ENCODE measurements around the gene PCYT2. TPM values are rescaled to one million over a fixed set of nuclear protein-coding genes. Genes with fewer than 3 reads are reported as not detected.

Gene PCYT2
- total and polyA plus RNA-seq, 7 experiments from 2014 or later, result 17.5 to 43.6 (median 27.0) TPM

DNA sequence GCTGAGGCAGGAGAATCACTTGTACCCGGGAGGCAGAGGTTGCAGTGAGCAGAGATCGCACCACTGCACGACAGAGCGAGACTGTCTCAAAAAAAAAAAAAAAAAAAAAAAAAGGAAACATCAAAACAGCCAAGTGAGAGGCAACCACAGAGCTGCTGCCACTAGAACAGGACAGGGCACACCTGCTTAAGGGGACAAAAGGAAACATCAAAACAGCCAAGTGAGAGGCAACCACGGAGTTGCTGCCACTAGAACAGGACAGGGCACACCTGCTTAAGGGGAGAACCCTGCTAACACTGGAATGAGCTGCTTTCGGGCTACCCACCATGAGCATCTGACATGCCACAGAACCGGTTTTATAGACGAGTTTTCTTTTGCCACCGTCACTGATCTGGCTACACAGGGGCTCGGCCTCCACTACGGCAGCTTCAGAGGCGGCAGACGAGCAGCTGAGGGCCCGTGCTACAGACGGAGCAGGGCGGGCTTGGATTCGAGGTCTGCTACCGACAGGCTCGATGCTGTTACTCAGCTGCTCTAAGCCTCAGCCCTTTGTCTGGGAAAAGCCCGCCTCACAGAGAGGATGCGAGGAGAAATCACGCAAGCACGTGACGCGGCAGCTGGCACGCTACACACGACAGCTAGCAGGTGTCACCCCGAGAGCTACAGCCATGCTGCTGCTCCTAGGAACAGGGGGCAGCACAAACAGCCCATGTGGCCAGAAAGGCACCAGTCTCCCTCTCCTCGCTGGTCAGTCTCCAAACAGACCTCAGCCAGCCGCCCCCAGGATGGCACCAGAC, 52.8 kb downstream of the PCYT2 start:
- Mint-ChIP-seq H3K27ac (peak overlapping the region in 2 of 9 donors; percentile 5 to 31), H3K9me3 (peaks cover 0 to 8% (median 0%) of the 10 kb centered on the region in 11 donors), H3K27me3 (peaks cover 0 to 5% (median 0%) of the 10 kb centered on the region in 5 donors), H3K36me3 (peaks cover 0 to 29% (median 5%) of the 10 kb centered on the region in 5 donors), H3K4me1 (peaks cover 15 to 47% (median 35%) of the 10 kb centered on the region in 7 donors), H3K4me3 (peak overlapping the region; percentile 27 to 91 (median 88))
- H3K27me3 ChIP-seq (ENCODE audit: control insufficient read depth in 2 of 2, insufficient read depth in 2 of 2, low read length in 2 of 2), result no peaks in the 10 kb centered on the region
- ATAC-seq (no peak), DNase-seq (no peak)
- CTCF ChIA-PET, result interaction anchor here (0.6 kb wide), 1 partner anchor 547 kb away, joined by 4 read pairs; no protein-coding TSS in a partner anchor
- no peaks in the 10 kb centered on the region for H3K9me3 ChIP-seq (ENCODE audit: control insufficient read depth in 2 of 3, low read length in 3 of 3)
- intact Hi-C loops (cut with micrococcal nuclease), result no loop called here
- peak overlapping the region; percentile 86 for H3K27ac ChIP-seq (ENCODE audit: low read depth, low read length)
- POLR2A ChIA-PET, result interaction anchor here (1.0 to 1.9 kb wide), 2 partner anchors 12 to 69 kb away, joined by 5 to 18 read pairs; partner anchors contain the start of genes ARHGDIA and MAFG
- H3K36me3 ChIP-seq (ENCODE audit: control insufficient read depth in 2 of 3, insufficient read depth in 3 of 3, low read length in 3 of 3), result peaks cover 9 to 42% (median 9%) of the 10 kb centered on the region in 3 experiments
- peaks cover 20 to 27% of the 10 kb centered on the region in 2 donors for H3K4me1 ChIP-seq (ENCODE audit: control insufficient read depth in 2 of 2, insufficient read depth in 2 of 2, low read length in 2 of 2)
- no peak overlapping the region for H3K4me3 ChIP-seq (ENCODE audit: low read length)

DNA sequence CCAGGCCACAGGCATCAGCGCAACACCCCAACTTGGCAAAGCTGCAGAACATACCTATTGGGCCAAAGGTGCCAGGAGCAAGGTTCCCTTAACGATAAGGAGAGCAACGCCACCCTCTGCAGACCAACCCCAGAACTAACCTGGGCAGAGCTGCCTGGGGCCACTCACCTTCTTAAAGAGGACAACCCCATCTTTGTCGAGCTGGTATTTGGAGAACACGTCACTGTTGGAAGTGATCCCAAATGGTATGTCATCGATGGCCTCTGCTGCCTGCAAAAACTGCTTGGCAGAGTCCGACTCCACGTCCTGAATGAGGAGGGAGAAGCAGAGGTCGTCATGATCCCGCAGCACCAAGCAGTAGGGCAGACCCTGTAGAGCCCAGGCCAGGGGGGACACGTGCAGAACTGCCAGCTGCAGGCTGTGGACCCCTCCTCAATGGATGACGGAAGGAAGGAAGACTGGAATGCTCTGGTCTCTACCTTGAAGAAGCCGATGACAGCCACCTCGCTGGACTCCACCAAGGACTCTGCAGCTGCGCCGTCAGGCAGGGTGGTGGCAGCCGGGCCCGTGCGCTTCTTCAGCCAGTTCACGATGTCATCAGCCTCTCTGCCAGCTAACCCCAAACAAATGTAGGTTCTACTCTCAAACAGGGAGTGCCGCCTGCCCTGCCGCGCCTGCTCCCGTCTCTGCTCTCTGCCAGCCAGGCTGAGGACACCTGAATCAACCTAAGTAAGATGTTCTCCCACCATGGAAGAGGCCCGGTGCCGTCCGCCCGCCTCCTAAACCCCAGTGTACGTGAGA, 56.0 kb downstream of the PCYT2 start:
- peak; percentile 30 for ATAC-seq
- H3K27ac ChIP-seq (ENCODE audit: low read depth, low read length), result no peak overlapping the region
- POLR2A ChIA-PET, result interaction anchor here (0.7 to 1.9 kb wide), 4 partner anchors 15 to 333 kb away, joined by 3 to 15 read pairs (median 4); partner anchors contain the start of genes ARHGDIA and DCXR
- H3K4me1 ChIP-seq (ENCODE audit: control insufficient read depth in 2 of 2, insufficient read depth in 2 of 2, low read length in 2 of 2), result peaks cover 11 to 17% of the 10 kb centered on the region in 2 donors
- no peak for DNase-seq
- no peaks in the 10 kb centered on the region for H3K27me3 ChIP-seq (ENCODE audit: control insufficient read depth in 2 of 2, insufficient read depth in 2 of 2, low read length in 2 of 2)
- no peak overlapping the region for H3K27ac Mint-ChIP-seq
- H3K4me3 Mint-ChIP-seq, result no peak overlapping the region
- H3K36me3 Mint-ChIP-seq, result peaks cover 0 to 31% (median 5%) of the 10 kb centered on the region in 5 donors
- intact Hi-C loops (cut with micrococcal nuclease), result no loop called here
- no peak overlapping the region for H3K4me3 ChIP-seq (ENCODE audit: low read length)
- no peaks in the 10 kb centered on the region for H3K9me3 ChIP-seq (ENCODE audit: control insufficient read depth in 2 of 3, low read length in 3 of 3)
- H3K9me3 Mint-ChIP-seq, result no peaks in the 10 kb centered on the region
- no peaks in the 10 kb centered on the region for H3K27me3 Mint-ChIP-seq
- peaks cover 13 to 62% (median 13%) of the 10 kb centered on the region in 3 experiments for H3K36me3 ChIP-seq (ENCODE audit: control insufficient read depth in 2 of 3, insufficient read depth in 3 of 3, low read length in 3 of 3)
- CTCF ChIA-PET, result interaction anchor here (0.6 kb wide), 1 partner anchor 760 kb away, joined by 5 read pairs; no protein-coding TSS in a partner anchor
- peaks cover 7 to 32% (median 26%) of the 10 kb centered on the region in 7 donors for H3K4me1 Mint-ChIP-seq

DNA sequence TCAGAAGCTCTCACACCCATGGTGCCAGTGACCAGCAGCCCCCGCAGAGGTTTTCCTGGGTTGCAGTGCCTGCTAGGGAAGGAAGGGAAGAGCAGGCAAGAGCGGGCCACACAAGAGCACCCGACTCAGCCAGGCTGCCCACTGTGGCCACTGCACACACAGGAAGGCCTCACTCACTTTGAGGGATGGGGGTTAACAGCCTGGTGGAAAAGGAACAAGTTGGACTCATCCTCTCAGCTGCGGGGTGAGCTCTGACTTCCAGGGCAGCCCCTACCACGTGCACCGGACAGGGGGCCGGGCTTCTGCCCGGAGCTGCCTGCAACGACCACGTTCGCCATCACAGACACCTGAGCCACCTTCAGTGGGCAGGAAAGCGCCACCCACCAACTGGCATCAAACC, 59.0 kb downstream of the PCYT2 start:
- intact Hi-C loops (cut with micrococcal nuclease), result no loop called here
- ATAC-seq, result no peak
- H3K27ac Mint-ChIP-seq, result peak overlapping the region in 1 of 9 donors; percentile 72
- H3K4me1 Mint-ChIP-seq, result peaks cover 0 to 13% (median 4%) of the 10 kb centered on the region in 7 donors
- Histone ChIP-seq H3K4me1 (ENCODE audit: control insufficient read depth in 2 of 2, insufficient read depth in 2 of 2, low read length in 2 of 2) (no peaks in the 10 kb centered on the region), H3K9me3 (ENCODE audit: control insufficient read depth in 2 of 3, low read length in 3 of 3) (no peaks in the 10 kb centered on the region), H3K36me3 (ENCODE audit: control insufficient read depth in 2 of 3, insufficient read depth in 3 of 3, low read length in 3 of 3) (peaks cover 7 to 62% (median 13%) of the 10 kb centered on the region in 3 experiments), H3K27me3 (ENCODE audit: control insufficient read depth in 2 of 2, insufficient read depth in 2 of 2, low read length in 2 of 2) (no peaks in the 10 kb centered on the region), H3K27ac (ENCODE audit: low read depth, low read length) (no peak overlapping the region), H3K4me3 (ENCODE audit: low read length) (no peak overlapping the region)
- peaks cover 0 to 21% (median 4%) of the 10 kb centered on the region in 5 donors for H3K36me3 Mint-ChIP-seq
- no peak for DNase-seq
- H3K4me3 Mint-ChIP-seq, result no peak overlapping the region
- POLR2A ChIA-PET, result interaction anchor here (2.5 kb wide), 1 partner anchor 19 kb away, joined by 7 read pairs; the partner anchor contains the start of gene MCRIP1
- CTCF ChIA-PET, result no interaction called here
- no peaks in the 10 kb centered on the region for H3K27me3 Mint-ChIP-seq
- H3K9me3 Mint-ChIP-seq, result no peaks in the 10 kb centered on the region

DNA sequence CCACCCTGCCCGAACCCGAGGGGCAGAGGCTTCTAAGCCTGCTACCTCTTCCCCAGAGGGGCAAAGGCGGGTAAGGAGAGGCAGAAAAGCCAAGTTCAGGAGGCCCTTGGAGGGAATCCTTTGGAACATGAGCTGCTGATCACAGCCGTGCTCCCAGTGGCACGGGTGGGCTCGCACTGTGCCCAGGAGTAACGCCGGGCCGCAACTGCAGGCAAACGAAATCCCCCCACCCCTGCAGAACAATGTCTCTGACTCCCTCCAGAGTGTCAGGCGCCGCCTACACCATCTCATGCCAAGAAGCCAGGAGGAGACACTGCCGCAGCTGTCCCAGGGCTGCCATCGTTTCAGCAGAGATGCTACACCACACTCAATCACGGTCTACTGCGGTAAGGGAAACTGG, 59.8 kb downstream of the PCYT2 start:
- intact Hi-C loops (cut with micrococcal nuclease), result no loop called here
- H3K4me1 ChIP-seq (ENCODE audit: control insufficient read depth in 2 of 2, insufficient read depth in 2 of 2, low read length in 2 of 2), result no peaks in the 10 kb centered on the region
- Mint-ChIP-seq H3K27me3 (no peaks in the 10 kb centered on the region), H3K9me3 (no peaks in the 10 kb centered on the region), H3K27ac (peak overlapping the region in 1 of 9 donors; percentile 72), H3K36me3 (peaks cover 0 to 22% (median 4%) of the 10 kb centered on the region in 5 donors), H3K4me3 (no peak overlapping the region), H3K4me1 (peaks cover 0 to 13% (median 4%) of the 10 kb centered on the region in 7 donors)
- ChIA-PET POLR2A (interaction anchor here (2.5 kb wide), 1 partner anchor 18 kb away, joined by 7 read pairs; the partner anchor contains the start of gene MCRIP1), CTCF (no interaction called here)
- ATAC-seq (no peak), DNase-seq (no peak)
- no peak overlapping the region for H3K27ac ChIP-seq (ENCODE audit: low read depth, low read length)
- no peaks in the 10 kb centered on the region for H3K9me3 ChIP-seq (ENCODE audit: control insufficient read depth in 2 of 3, low read length in 3 of 3)
- H3K36me3 ChIP-seq (ENCODE audit: control insufficient read depth in 2 of 3, insufficient read depth in 3 of 3, low read length in 3 of 3), result peaks cover 7 to 65% (median 13%) of the 10 kb centered on the region in 3 experiments
- no peak overlapping the region for H3K4me3 ChIP-seq (ENCODE audit: low read length)
- H3K27me3 ChIP-seq (ENCODE audit: control insufficient read depth in 2 of 2, insufficient read depth in 2 of 2, low read length in 2 of 2), result no peaks in the 10 kb centered on the region

Other genes starting within 250 kb of the PCYT2 start
- gene OXLD1, start 244.8 kb downstream of the PCYT2 start, total RNA-seq, result 10 to 100 TPM; 35.9 to 61.9 (median 47.5) TPM
- 100 to 1,000 TPM; 108 to 123 TPM for gene OXLD1, start 244.8 kb downstream of the PCYT2 start, polyA plus RNA-seq
- gene CCDC137, start 244.7 kb downstream of the PCYT2 start, total RNA-seq, result 10 to 100 TPM; 16.3 to 33.5 (median 27.1) TPM
- 10 to 100 TPM; 10.0 to 26.0 TPM for gene CCDC137, start 244.7 kb downstream of the PCYT2 start, polyA plus RNA-seq
- 10 to 100 TPM; 12.0 to 30.6 (median 30.1) TPM for gene ARL16, start 227.6 kb downstream of the PCYT2 start, total RNA-seq
- gene ARL16, start 227.6 kb downstream of the PCYT2 start, polyA plus RNA-seq, result 10 to 100 TPM; 33.6 to 35.3 TPM
- gene HGS, start 227.4 kb downstream of the PCYT2 start, total RNA-seq, result 100 to 1,000 TPM; 108 to 174 (median 153) TPM
- gene HGS, start 227.4 kb downstream of the PCYT2 start, polyA plus RNA-seq, result 10 to 100 TPM; 19.8 to 40.3 TPM
- gene MRPL12, start 208.0 kb downstream of the PCYT2 start, total RNA-seq, result 10 to 100 TPM; 21.3 to 83.8 (median 26.6) TPM
- 10 to 100 TPM; 46.3 to 51.7 TPM for gene MRPL12, start 208.0 kb downstream of the PCYT2 start, polyA plus RNA-seq
- 10 to 100 TPM in 1 of 5 experiments, 1 to 10 TPM in 4; 4.0 to 27.4 (median 6.2) TPM for gene SLC25A10, start 199.1 kb downstream of the PCYT2 start, total RNA-seq
- gene SLC25A10, start 199.1 kb downstream of the PCYT2 start, polyA plus RNA-seq, result 1 to 10 TPM; 3.4 to 5.2 TPM
- gene GCGR, start 107.2 kb downstream of the PCYT2 start, total RNA-seq, result not detected
- not detected for gene GCGR, start 107.2 kb downstream of the PCYT2 start, polyA plus RNA-seq
- 10 to 100 TPM; 41.1 to 65.3 (median 53.1) TPM for gene MCRIP1, start 78.1 kb downstream of the PCYT2 start, total RNA-seq
- gene MCRIP1, start 78.1 kb downstream of the PCYT2 start, polyA plus RNA-seq, result 10 to 100 TPM; 44.5 to 59.0 TPM
- gene PPP1R27, start 76.3 kb downstream of the PCYT2 start, total RNA-seq, result not detected
- under 1 TPM in 1 of 2 donors, not detected in 1; 0.13 TPM for gene PPP1R27, start 76.3 kb downstream of the PCYT2 start, polyA plus RNA-seq
- 100 to 1,000 TPM; 188 to 568 (median 304) TPM for gene P4HB, start 50.9 kb downstream of the PCYT2 start, total RNA-seq
- gene P4HB, start 50.9 kb downstream of the PCYT2 start, polyA plus RNA-seq, result 100 to 1,000 TPM; 161 to 224 TPM
- gene ARHGDIA, start 40.1 kb downstream of the PCYT2 start, total RNA-seq, result 100 to 1,000 TPM; 308 to 671 (median 465) TPM
- gene ARHGDIA, start 40.1 kb downstream of the PCYT2 start, polyA plus RNA-seq, result 100 to 1,000 TPM in 1 of 2 donors, 10 to 100 TPM in 1; 66.5 to 140 TPM
- 100 to 1,000 TPM in 1 of 5 experiments, 10 to 100 TPM in 4; 38.3 to 159 (median 83.2) TPM for gene ALYREF, start 19.8 kb downstream of the PCYT2 start, total RNA-seq
- 10 to 100 TPM; 28.5 to 31.5 TPM for gene ALYREF, start 19.8 kb downstream of the PCYT2 start, polyA plus RNA-seq
- 100 to 1,000 TPM in 1 of 5 experiments, 10 to 100 TPM in 4; 30.8 to 106 (median 40.5) TPM for gene ANAPC11, start 19.7 kb downstream of the PCYT2 start, total RNA-seq
- 100 to 1,000 TPM; 245 to 278 TPM for gene ANAPC11, start 19.7 kb downstream of the PCYT2 start, polyA plus RNA-seq
- gene NPB, start 9.2 kb downstream of the PCYT2 start, total RNA-seq, result under 1 TPM in 4 of 5 experiments, not detected in 1; 0.29 to 0.59 (median 0.54) TPM
- gene NPB, start 9.2 kb downstream of the PCYT2 start, polyA plus RNA-seq, result under 1 TPM in 1 of 2 donors, not detected in 1; 0.20 TPM
- gene SIRT7, start 6.8 kb upstream of the PCYT2 start, total RNA-seq, result 10 to 100 TPM; 56.0 to 81.4 (median 69.7) TPM
- 10 to 100 TPM; 21.6 to 38.7 TPM for gene SIRT7, start 6.8 kb upstream of the PCYT2 start, polyA plus RNA-seq
- gene MAFG, start 16.3 kb upstream of the PCYT2 start, total RNA-seq, result 10 to 100 TPM; 12.9 to 28.1 (median 18.1) TPM
- gene MAFG, start 16.3 kb upstream of the PCYT2 start, polyA plus RNA-seq, result 1 to 10 TPM; 2.4 to 2.6 TPM
- 10 to 100 TPM in 1 of 5 experiments, 1 to 10 TPM in 4; 1.8 to 31.1 (median 2.3) TPM for gene PYCR1, start 25.9 kb upstream of the PCYT2 start, total RNA-seq
- gene PYCR1, start 25.9 kb upstream of the PCYT2 start, polyA plus RNA-seq, result 1 to 10 TPM; 4.2 to 4.5 TPM
- gene MYADML2, start 35.8 kb upstream of the PCYT2 start, total RNA-seq, result not detected
- not detected for gene MYADML2, start 35.8 kb upstream of the PCYT2 start, polyA plus RNA-seq
- under 1 TPM in 1 of 5 experiments, not detected in 4; 0.82 TPM for gene NOTUM, start 49.8 kb upstream of the PCYT2 start, total RNA-seq
- gene NOTUM, start 49.8 kb upstream of the PCYT2 start, polyA plus RNA-seq, result under 1 TPM in 1 of 2 donors, not detected in 1; 0.35 TPM
- 10 to 100 TPM; 36.4 to 46.7 (median 46.0) TPM for gene ASPSCR1, start 66.2 kb upstream of the PCYT2 start, total RNA-seq
- 10 to 100 TPM; 24.2 to 36.6 TPM for gene ASPSCR1, start 66.2 kb upstream of the PCYT2 start, polyA plus RNA-seq
- 10 to 100 TPM; 25.5 to 71.8 (median 31.8) TPM for gene CENPX, start 111.5 kb upstream of the PCYT2 start, total RNA-seq
- 10 to 100 TPM; 62.3 to 72.7 TPM for gene CENPX, start 111.5 kb upstream of the PCYT2 start, polyA plus RNA-seq
- 10 to 100 TPM in 4 of 5 experiments, 1 to 10 TPM in 1; 9.2 to 39.1 (median 15.0) TPM for gene LRRC45, start 111.9 kb upstream of the PCYT2 start, total RNA-seq
- 1 to 10 TPM; 4.1 to 6.3 TPM for gene LRRC45, start 111.9 kb upstream of the PCYT2 start, polyA plus RNA-seq
- gene RAC3, start 120.3 kb upstream of the PCYT2 start, total RNA-seq, result 1 to 10 TPM; 1.3 to 8.5 (median 2.1) TPM
- gene RAC3, start 120.3 kb upstream of the PCYT2 start, polyA plus RNA-seq, result not detected
- 100 to 1,000 TPM in 1 of 5 experiments, 10 to 100 TPM in 4; 63.0 to 130 (median 83.6) TPM for gene DCXR, start 126.3 kb upstream of the PCYT2 start, total RNA-seq
- gene DCXR, start 126.3 kb upstream of the PCYT2 start, polyA plus RNA-seq, result 100 to 1,000 TPM; 164 to 228 TPM
- gene RFNG, start 140.4 kb upstream of the PCYT2 start, total RNA-seq, result 10 to 100 TPM; 25.0 to 45.5 (median 31.5) TPM
- gene RFNG, start 140.4 kb upstream of the PCYT2 start, polyA plus RNA-seq, result 1 to 10 TPM; 4.2 to 6.7 TPM
- gene GPS1, start 140.5 kb upstream of the PCYT2 start, total RNA-seq, result 10 to 100 TPM; 68.3 to 88.1 (median 71.7) TPM
- 100 to 1,000 TPM; 105 to 124 TPM for gene GPS1, start 140.5 kb upstream of the PCYT2 start, polyA plus RNA-seq
- gene DUS1L, start 154.4 kb upstream of the PCYT2 start, total RNA-seq, result 100 to 1,000 TPM; 127 to 157 (median 147) TPM
- 100 to 1,000 TPM in 1 of 2 donors, 10 to 100 TPM in 1; 52.9 to 110 TPM for gene DUS1L, start 154.4 kb upstream of the PCYT2 start, polyA plus RNA-seq
- gene FASN, start 186.8 kb upstream of the PCYT2 start, total RNA-seq, result 100 to 1,000 TPM in 2 of 5 experiments, 10 to 100 TPM in 3; 24.3 to 168 (median 59.0) TPM
- gene FASN, start 186.8 kb upstream of the PCYT2 start, polyA plus RNA-seq, result 1 to 10 TPM in 1 of 2 donors, under 1 TPM in 1; 0.96 to 1.5 TPM